Psoas muscle (tissue), 8 donors: ENCODE data around the gene NUDC. TPM values are rescaled to one million over a fixed set of nuclear protein-coding genes. Genes with fewer than 3 reads are reported as not detected.

ENCODE experiments used
- ATAC-seq, 4 donors: fragments of 200-7000 bp; cut with Tn5 transposase; one replicate each; pipeline ENCODE4 v1.9.1; 2020; ENCODE audit warnings: moderate library complexity in 3 of 4, mild to moderate bottlenecking in 2 of 4
- DNase-seq, 2 donors: peaks; one replicate each; pipeline ENCODE4 v3.0.0-alpha.2; 2020
- H3K27ac ChIP-seq: fragments of 200-600 bp; one replicate; pipeline ENCODE4 v1.8.0; 2022
- H3K27me3 ChIP-seq, 3 donors: fragments of 200-600 bp in 1 of 3; one replicate each; pipeline versions ENCODE4 v1.6.1 to v1.8.0; 2013 to 2022; ENCODE audit warnings: low read length in 2 of 3, mild to moderate bottlenecking in 2 of 3, moderate library complexity in 1 of 3; ENCODE audit not compliant: insufficient read depth in 3 of 3
- H3K36me3 ChIP-seq, 2 donors: fragments of 200-600 bp in 1 of 2; one replicate each; pipeline versions ENCODE4 v1.6.1 to v1.8.0; 2013 to 2022; ENCODE audit warnings: low read depth in 1 of 2, mild to moderate bottlenecking in 1 of 2, moderate library complexity in 1 of 2; ENCODE audit not compliant: insufficient read depth in 1 of 2
- H3K4me1 ChIP-seq: fragments of 200-600 bp; one replicate; pipeline ENCODE4 v1.8.0; 2022
- H3K4me3 ChIP-seq: fragments of 200-600 bp; one replicate; pipeline ENCODE4 v1.8.0; 2022; ENCODE audit warnings: mild to moderate bottlenecking
- H3K9me3 ChIP-seq: fragments of 200-600 bp; one replicate; pipeline ENCODE4 v1.8.0; 2022
- WGBS, 3 donors: extraction: QIAGEN DNeasy Blood & Tissue Kit; methylation state at CpG; one replicate each; pipeline versions ENCODE4 v1.1.6 to v1.1.7; 2013; 5-methylcytosine and 5-hydroxymethylcytosine counted together
- intact Hi-C, 2 donors: fragments of 100-400 bp; cut with DNase I; formaldehyde crosslinking; loops; one replicate each; pipeline versions ENCODE4 v1.11.0 to v1.14.2; 2022
- polyA plus RNA-seq, 3 donors: library from polyadenylated mRNA; stranded (reverse); fragments of 200-250 nt; gene quantifications; one replicate each; pipeline ENCODE4 v1.2.3, GENCODE V29; 2013
- total RNA-seq, 4 donors: library from RNA; stranded (reverse); fragmentation: NEBNext Ultra II Directional in 2 of 4; extraction: Animal tissue kit (Norgen Biotek cat#: 25700) in 2 of 4; gene quantifications; one replicate each; pipeline versions ENCODE4 v1.2.1 to v1.2.4, GENCODE V29; 2021 to 2023
- TF ChIP-seq, protein P1 (sequence below): fragments of 200-600 bp; IDR thresholded peaks from one replicate; pipeline ENCODE4 v1.8.0; 2022; ENCODE audit warnings: antibody characterized with exemption
- donor health status: healthy with polysubstance abuse.
- donor health status: DM: no; HTN: no; CAD: no; lungs with moderate emphysema.
- donor health status: Bipolar disorder and iron deficiency.
- donor health status: healthy.
- donor health status: DM: yes; HTN: yes; CAD: no.
- donor health status: DM: no; HTN: no; CAD: no.
- donor health status: DM: no; HTN: no; CAD: no.
- donor health status: DM: yes; HTN: yes; CAD: no.

NUDC gene
- total and polyA plus RNA-seq, 7 donors, result 55.7 to 105 (median 65.5) TPM

DNA sequence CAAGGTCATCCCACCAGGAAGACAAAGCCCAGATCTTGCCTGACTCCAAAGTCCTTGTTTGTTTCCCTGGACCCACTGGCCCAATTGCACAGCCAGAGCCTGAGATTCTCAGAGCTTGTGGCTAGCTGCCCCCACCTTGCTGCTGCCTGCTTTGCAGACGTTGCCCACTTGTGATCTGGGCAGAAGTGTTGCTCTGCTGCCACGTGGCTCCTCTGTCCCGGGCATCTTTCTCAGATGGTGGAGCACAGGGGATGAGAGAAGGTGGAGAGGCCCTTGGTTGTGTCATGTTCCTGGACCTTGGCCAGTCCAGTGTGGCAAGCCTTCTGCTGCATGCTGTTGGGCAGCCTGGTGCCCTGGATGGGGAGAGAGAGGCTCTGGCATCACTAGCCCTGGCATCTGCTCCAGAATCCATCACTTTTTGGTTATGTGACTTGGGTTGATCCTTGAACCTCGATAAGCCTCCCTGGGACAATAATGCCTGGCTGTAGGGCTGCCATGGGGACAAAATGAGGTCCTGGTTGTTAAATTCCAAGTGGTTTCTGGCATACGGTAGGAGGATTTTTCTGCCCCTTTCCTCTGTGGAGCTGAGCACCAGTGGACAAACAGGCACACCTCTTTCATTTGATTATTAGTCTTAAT, 6.2 kb upstream of the NUDC start:
- Histone ChIP-seq H3K27ac (no peak overlapping the region), H3K4me3 (no peak overlapping the region), H3K4me1 (peaks cover 10% of the 10 kb centered on the region), H3K27me3 (no peaks in the 10 kb centered on the region), H3K9me3 (no peaks in the 10 kb centered on the region), H3K36me3 (no peaks in the 10 kb centered on the region)
- WGBS, 3 donors, result 45 to 51% (median 51%) methylated on average over 5 of the region's 5 CpGs
- TF ChIP-seq, protein P1, sequence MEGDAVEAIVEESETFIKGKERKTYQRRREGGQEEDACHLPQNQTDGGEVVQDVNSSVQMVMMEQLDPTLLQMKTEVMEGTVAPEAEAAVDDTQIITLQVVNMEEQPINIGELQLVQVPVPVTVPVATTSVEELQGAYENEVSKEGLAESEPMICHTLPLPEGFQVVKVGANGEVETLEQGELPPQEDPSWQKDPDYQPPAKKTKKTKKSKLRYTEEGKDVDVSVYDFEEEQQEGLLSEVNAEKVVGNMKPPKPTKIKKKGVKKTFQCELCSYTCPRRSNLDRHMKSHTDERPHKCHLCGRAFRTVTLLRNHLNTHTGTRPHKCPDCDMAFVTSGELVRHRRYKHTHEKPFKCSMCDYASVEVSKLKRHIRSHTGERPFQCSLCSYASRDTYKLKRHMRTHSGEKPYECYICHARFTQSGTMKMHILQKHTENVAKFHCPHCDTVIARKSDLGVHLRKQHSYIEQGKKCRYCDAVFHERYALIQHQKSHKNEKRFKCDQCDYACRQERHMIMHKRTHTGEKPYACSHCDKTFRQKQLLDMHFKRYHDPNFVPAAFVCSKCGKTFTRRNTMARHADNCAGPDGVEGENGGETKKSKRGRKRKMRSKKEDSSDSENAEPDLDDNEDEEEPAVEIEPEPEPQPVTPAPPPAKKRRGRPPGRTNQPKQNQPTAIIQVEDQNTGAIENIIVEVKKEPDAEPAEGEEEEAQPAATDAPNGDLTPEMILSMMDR, result no peak
- peak; percentile 50 to 69 for DNase-seq
- ATAC-seq, result peak in 3 of 4 donors; percentile 56 to 74 (median 56)
- intact Hi-C loops, result no loop called here

DNA sequence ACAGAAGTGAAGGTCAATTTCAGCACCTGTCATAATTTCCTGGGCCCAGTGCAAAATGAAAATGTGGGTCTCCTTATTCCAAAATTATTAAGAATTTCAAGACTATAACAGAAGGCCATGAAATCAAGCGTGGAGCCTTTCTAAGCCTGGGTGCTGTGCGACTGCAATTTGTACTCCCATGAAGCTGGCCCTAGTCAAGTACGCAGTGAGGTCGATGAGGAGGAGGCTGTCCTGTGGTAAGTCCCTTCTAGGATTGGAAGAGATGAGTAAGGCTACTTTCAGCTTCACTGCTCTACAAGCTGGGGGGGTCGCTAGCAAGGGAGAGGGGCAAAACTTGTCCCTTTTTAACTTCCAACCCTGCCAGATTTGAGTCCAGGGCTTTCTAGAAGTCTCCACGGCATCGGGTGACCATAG, 410 bp upstream of the NUDC start:
- peaks cover 2 to 36% of the 10 kb centered on the region in 2 donors for H3K36me3 ChIP-seq

DNA sequence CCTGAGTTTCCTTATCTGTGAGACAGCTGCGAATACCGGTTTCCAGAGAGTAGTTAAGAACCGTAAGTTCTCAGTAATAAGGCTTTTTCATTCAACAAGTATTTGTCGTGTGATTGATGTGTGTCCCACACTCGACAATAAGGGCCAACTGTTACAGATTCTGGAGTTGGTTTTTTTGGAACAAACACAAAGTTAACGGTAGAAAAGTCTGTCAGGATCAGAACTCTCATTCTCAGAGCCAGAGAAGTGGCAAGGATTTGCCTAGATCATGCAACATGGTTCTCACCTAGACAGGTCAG, 837 bp downstream of the NUDC start:
- Histone ChIP-seq H3K4me3 (peak overlapping the region; percentile 100), H3K36me3 (peaks cover 10 to 46% of the 10 kb centered on the region in 2 donors), H3K4me1 (peaks cover 17% of the 10 kb centered on the region), H3K27me3 (no peaks in the 10 kb centered on the region), H3K27ac (peak overlapping the region; percentile 94), H3K9me3 (no peaks in the 10 kb centered on the region)
- DNase-seq, result no peak
- no peak for ATAC-seq
- TF ChIP-seq, protein P1, result no peak
- intact Hi-C loops, result no loop called here
- 13 to 21% (median 14%) methylated on average over 6 of the region's 6 CpGs for WGBS, 3 donors

More for the DNA sequence above, 410 bp upstream of the NUDC start:
- peak; percentile 28 to 61 (median 46) for ATAC-seq
- intact Hi-C loops, result no loop called here
- no peak for DNase-seq
- peak overlapping the region; percentile 94 for H3K27ac ChIP-seq
- WGBS, 3 donors, result 5 to 10% (median 6%) methylated on average over 7 of the region's 7 CpGs
- H3K9me3 ChIP-seq, result no peaks in the 10 kb centered on the region
- H3K27me3 ChIP-seq, result no peaks in the 10 kb centered on the region
- H3K4me3 ChIP-seq, result peak overlapping the region; percentile 100
- H3K4me1 ChIP-seq, result peaks cover 17% of the 10 kb centered on the region
- TF ChIP-seq, protein P1, result no peak

DNA sequence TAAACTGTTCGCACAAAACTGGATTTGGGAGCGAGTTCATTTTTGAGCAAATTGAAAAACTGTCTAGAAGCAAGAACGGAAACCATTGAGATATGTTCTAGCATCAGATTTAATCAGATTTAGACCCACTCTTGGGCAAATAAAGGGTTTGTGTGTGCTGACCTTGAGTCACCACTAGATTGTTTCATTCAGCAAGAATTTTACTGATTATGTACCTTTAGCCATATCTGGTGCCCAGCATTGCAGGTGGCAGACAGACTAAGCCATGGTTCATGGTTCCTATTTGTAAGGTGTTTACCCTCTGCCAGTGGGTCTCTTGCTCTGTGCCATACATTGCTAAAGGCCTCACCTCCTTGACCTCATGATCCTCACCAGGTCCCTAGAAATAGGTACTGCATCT, 1.4 kb downstream of the NUDC start:
- WGBS, 3 donors, result 89 to 95% (median 90%) methylated on average over 3 of the region's 3 CpGs
- H3K4me1 ChIP-seq, result peaks cover 17% of the 10 kb centered on the region
- intact Hi-C loops, result no loop called here

More for the DNA sequence above, 1.4 kb downstream of the NUDC start:
- H3K27me3 ChIP-seq, result no peaks in the 10 kb centered on the region
- TF ChIP-seq, protein P1, result no peak
- H3K36me3 ChIP-seq, result peaks cover 10 to 51% of the 10 kb centered on the region in 2 donors
- H3K4me3 ChIP-seq, result peak overlapping the region; percentile 100
- no peak overlapping the region for H3K27ac ChIP-seq
- H3K9me3 ChIP-seq, result no peaks in the 10 kb centered on the region
- ATAC-seq, result no peak
- no peak for DNase-seq
